ENCODE data around the gene ZNF718.

Gene ZNF718

DNA sequence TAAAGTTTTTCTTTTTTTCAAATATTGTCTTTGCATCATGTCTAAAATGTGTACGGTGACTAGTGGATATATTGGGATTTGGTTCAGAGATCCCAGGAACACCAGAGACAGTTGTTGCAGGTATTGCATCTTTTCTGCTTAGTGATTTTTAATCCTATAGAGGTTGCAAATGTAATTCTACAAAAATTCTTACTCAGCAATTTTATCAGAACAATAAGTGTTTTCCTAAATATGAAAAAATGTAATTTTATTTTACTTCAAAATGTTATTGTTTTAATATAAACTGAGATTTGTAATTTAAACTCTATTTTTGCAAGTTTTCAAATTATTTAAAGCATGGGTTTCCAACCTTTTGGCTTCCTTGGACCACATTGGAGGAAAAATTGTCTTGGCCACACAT is 8.2 kb downstream of the ZNF718 start:
- no peak for TF ChIP-seq CTCF (IDR thresholded peaks at IDR 0.05; ENCODE audit: low read depth, low read length)
- TF ChIP-seq EZH2phosphoT487 (IDR thresholded peaks at IDR 0.05; ENCODE audit: low read depth): no peak
- no peak overlapping the region for H3K4me3 ChIP-seq (ENCODE audit: low read length)
- H4K20me1 ChIP-seq (ENCODE audit: insufficient read depth, low read length): no peaks in the 10 kb centered on the region
- H3K4me2 ChIP-seq (ENCODE audit: low read length): no peak overlapping the region
- H3K27me3 ChIP-seq (ENCODE audit: low read depth, low read length): no peaks in the 10 kb centered on the region
- no peak overlapping the region for H3K27ac ChIP-seq (ENCODE audit: low read length)
- no peak overlapping the region for H2AFZ ChIP-seq (ENCODE audit: low read depth, low read length)
- peaks cover 17% of the 10 kb centered on the region for H3K79me2 ChIP-seq (ENCODE audit: low read length)
- peaks cover 39% of the 10 kb centered on the region for H3K36me3 ChIP-seq (replicated peaks; ENCODE audit: low read depth, low read length)
- H3K9me3 ChIP-seq (ENCODE audit: insufficient read depth, low read length): peaks cover 11% of the 10 kb centered on the region; the same call in 1 of the 2 replicates
- H3K4me1 ChIP-seq (ENCODE audit: low read length): no peaks in the 10 kb centered on the region
- H3K9ac ChIP-seq (ENCODE audit: low read length): no peak overlapping the region

DNA sequence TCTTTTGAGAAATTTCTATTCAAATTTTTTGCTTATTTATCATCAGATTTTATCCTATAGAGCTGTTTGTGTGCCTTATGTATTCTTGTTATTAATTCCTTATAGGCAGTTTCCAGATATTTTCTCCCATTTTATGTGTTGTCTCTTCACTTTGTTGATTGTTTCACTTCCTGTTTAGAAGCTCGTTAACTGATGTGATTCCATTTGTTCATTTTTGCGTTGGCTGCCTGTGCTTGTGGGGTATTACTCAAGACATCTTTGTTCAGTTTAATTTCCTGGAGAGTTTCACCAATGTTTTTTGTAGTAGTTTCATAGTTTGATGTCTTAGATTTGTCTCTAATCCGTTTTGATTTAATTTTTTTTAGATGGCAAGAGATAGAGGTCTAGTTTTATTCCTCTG is 14.6 kb downstream of the ZNF718 start:
- peaks cover 37% of the 10 kb centered on the region for H3K79me2 ChIP-seq (ENCODE audit: low read length)
- peaks cover 40% of the 10 kb centered on the region; the same call in 1 of the 2 replicates for H3K9me3 ChIP-seq (ENCODE audit: insufficient read depth, low read length)
- no peaks in the 10 kb centered on the region for H3K4me1 ChIP-seq (ENCODE audit: low read length)
- no peak overlapping the region for H2AFZ ChIP-seq (ENCODE audit: low read depth, low read length)
- H3K27me3 ChIP-seq (ENCODE audit: low read depth, low read length): no peaks in the 10 kb centered on the region
- H3K36me3 ChIP-seq (replicated peaks; ENCODE audit: low read depth, low read length): peaks cover 69% of the 10 kb centered on the region
- H3K4me2 ChIP-seq (ENCODE audit: low read length): no peak overlapping the region
- H3K27ac ChIP-seq (ENCODE audit: low read length): no peak overlapping the region
- no peak overlapping the region for H3K9ac ChIP-seq (ENCODE audit: low read length)
- H4K20me1 ChIP-seq (ENCODE audit: insufficient read depth, low read length): no peaks in the 10 kb centered on the region
- H3K4me3 ChIP-seq (ENCODE audit: low read length): no peak overlapping the region
- TF ChIP-seq CTCF (IDR thresholded peaks at IDR 0.05; ENCODE audit: low read depth, low read length) (no peak), EZH2phosphoT487 (IDR thresholded peaks at IDR 0.05; ENCODE audit: low read depth) (no peak)

DNA sequence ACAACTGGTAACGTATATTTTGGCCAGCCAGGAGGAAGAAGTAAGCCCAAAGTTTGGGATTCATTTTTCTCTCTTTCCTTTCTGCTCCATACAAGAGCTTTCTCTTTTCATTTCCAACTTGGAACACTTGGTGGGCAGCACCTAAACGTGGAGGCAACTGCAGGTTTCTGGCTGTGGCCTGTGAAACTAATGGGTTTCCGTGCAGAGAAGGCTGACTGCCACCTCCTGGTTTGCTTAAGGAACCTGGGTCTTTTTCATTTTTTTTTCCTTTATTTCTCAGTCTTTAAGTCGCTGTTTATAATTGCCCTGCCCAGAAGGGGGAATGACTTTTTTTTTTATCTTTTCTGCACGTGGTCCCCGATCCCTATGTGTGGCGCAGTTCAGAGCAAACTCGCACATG is 15.4 kb downstream of the ZNF718 start:
- no peaks in the 10 kb centered on the region for H4K20me1 ChIP-seq (ENCODE audit: insufficient read depth, low read length)
- no peak overlapping the region for H2AFZ ChIP-seq (ENCODE audit: low read depth, low read length)
- no peak overlapping the region for H3K4me2 ChIP-seq (ENCODE audit: low read length)
- H3K79me2 ChIP-seq (ENCODE audit: low read length): peaks cover 36% of the 10 kb centered on the region
- H3K36me3 ChIP-seq (replicated peaks; ENCODE audit: low read depth, low read length): peaks cover 69% of the 10 kb centered on the region
- H3K27me3 ChIP-seq (ENCODE audit: low read depth, low read length): no peaks in the 10 kb centered on the region
- H3K9me3 ChIP-seq (ENCODE audit: insufficient read depth, low read length): peaks cover 47% of the 10 kb centered on the region; the same call in 1 of the 2 replicates
- no peak for TF ChIP-seq EZH2phosphoT487 (IDR thresholded peaks at IDR 0.05; ENCODE audit: low read depth)
- no peak overlapping the region for H3K27ac ChIP-seq (ENCODE audit: low read length)
- H3K4me3 ChIP-seq (ENCODE audit: low read length): no peak overlapping the region
- no peak overlapping the region for H3K9ac ChIP-seq (ENCODE audit: low read length)
- no peaks in the 10 kb centered on the region for H3K4me1 ChIP-seq (ENCODE audit: low read length)

DNA sequence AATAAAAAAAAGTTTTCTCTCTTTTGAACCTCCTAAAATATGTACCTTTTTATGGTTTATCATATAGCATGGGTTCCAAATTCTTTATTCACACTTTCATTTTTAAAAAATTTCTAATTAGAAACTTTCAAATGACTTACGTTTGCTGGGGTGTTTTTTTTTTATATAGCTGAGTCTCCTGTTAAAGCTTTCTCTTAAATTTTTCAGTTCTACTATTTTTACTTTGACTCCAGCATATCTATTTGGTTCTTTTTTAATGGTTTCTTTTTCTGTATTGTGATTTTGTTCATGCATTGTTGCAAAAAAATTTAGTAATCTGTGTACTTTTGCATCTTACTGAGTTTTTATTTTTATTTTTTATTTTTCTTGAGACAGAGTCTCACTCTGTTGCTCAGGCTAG is 22.3 kb downstream of the ZNF718 start:
- TF ChIP-seq EZH2phosphoT487 (IDR thresholded peaks at IDR 0.05; ENCODE audit: low read depth) (no peak), CTCF (IDR thresholded peaks at IDR 0.05; ENCODE audit: low read depth, low read length) (no peak)
- peaks cover 48% of the 10 kb centered on the region for H3K36me3 ChIP-seq (replicated peaks; ENCODE audit: low read depth, low read length)
- H3K9ac ChIP-seq (ENCODE audit: low read length): no peak overlapping the region
- peaks cover 30% of the 10 kb centered on the region for H3K9me3 ChIP-seq (ENCODE audit: insufficient read depth, low read length)
- no peaks in the 10 kb centered on the region for H4K20me1 ChIP-seq (ENCODE audit: insufficient read depth, low read length)
- H3K4me2 ChIP-seq (ENCODE audit: low read length): no peak overlapping the region
- no peak overlapping the region for H3K27ac ChIP-seq (ENCODE audit: low read length)
- no peaks in the 10 kb centered on the region for H3K79me2 ChIP-seq (ENCODE audit: low read length)
- H3K27me3 ChIP-seq (ENCODE audit: low read depth, low read length): no peaks in the 10 kb centered on the region
- no peak overlapping the region for H2AFZ ChIP-seq (ENCODE audit: low read depth, low read length)
- no peaks in the 10 kb centered on the region for H3K4me1 ChIP-seq (ENCODE audit: low read length)
- H3K4me3 ChIP-seq (ENCODE audit: low read length): no peak overlapping the region

GRCh38 chr4:147233-147632 is 22.9 kb downstream of the ZNF718 start:
- H3K36me3 ChIP-seq (replicated peaks; ENCODE audit: low read depth, low read length): peaks cover 42% of the 10 kb centered on the region
- TF ChIP-seq EZH2phosphoT487 (IDR thresholded peaks at IDR 0.05; ENCODE audit: low read depth) (no peak), CTCF (IDR thresholded peaks at IDR 0.05; ENCODE audit: low read depth, low read length) (no peak)
- H3K79me2 ChIP-seq (ENCODE audit: low read length): no peaks in the 10 kb centered on the region
- peaks cover 30% of the 10 kb centered on the region for H3K9me3 ChIP-seq (ENCODE audit: insufficient read depth, low read length)
- no peaks in the 10 kb centered on the region for H3K27me3 ChIP-seq (ENCODE audit: low read depth, low read length)
- no peaks in the 10 kb centered on the region for H4K20me1 ChIP-seq (ENCODE audit: insufficient read depth, low read length)
- no peaks in the 10 kb centered on the region for H3K4me1 ChIP-seq (ENCODE audit: low read length)
- H2AFZ ChIP-seq (ENCODE audit: low read depth, low read length): no peak overlapping the region
- H3K4me3 ChIP-seq (ENCODE audit: low read length): no peak overlapping the region
- no peak overlapping the region for H3K9ac ChIP-seq (ENCODE audit: low read length)
- H3K27ac ChIP-seq (ENCODE audit: low read length): no peak overlapping the region
- H3K4me2 ChIP-seq (ENCODE audit: low read length): no peak overlapping the region
